ENCODE data around the gene SMOC1.

Gene SMOC1

GRCh38 chr14:69945912-69946311, 66.7 kb downstream of the SMOC1 start:
- no peak for DNase-seq

GRCh38 chr14:69948351-69948750, 69.1 kb downstream of the SMOC1 start:
- no peak for DNase-seq

- no peak for DNase-seq
Observed at GRCh38 chr14:69951263-69951662, 72.0 kb downstream of the SMOC1 start.

- no peak for DNase-seq
Observed at GRCh38 chr14:69951935-69952334, 72.7 kb downstream of the SMOC1 start.

- DNase-seq = no peak
Observed at GRCh38 chr14:69953266-69953915, 74.2 kb downstream of the SMOC1 start.

- DNase-seq = no peak
Observed at GRCh38 chr14:69955855-69956845, 76.9 kb downstream of the SMOC1 start.

- no peak for DNase-seq
Observed at GRCh38 chr14:69956970-69957369, 77.8 kb downstream of the SMOC1 start.

GRCh38 chr14:69957986-69958385, 78.8 kb downstream of the SMOC1 start:
- no peak for DNase-seq

GRCh38 chr14:69959136-69959535, 79.9 kb downstream of the SMOC1 start:
- DNase-seq = no peak

GRCh38 chr14:69960296-69960695, 81.1 kb downstream of the SMOC1 start:
- no peak for DNase-seq

- no peak for DNase-seq
Observed at GRCh38 chr14:69963966-69964365, 84.8 kb downstream of the SMOC1 start.

- no peak for DNase-seq
Observed at GRCh38 chr14:69964841-69965240, 85.6 kb downstream of the SMOC1 start.

GRCh38 chr14:69968132-69968531, 88.9 kb downstream of the SMOC1 start:
- DNase-seq = no peak

- no peak for DNase-seq
Observed at GRCh38 chr14:69968681-69969080, 89.5 kb downstream of the SMOC1 start.

- DNase-seq = no peak
Observed at GRCh38 chr14:69972755-69973154, 93.5 kb downstream of the SMOC1 start.

- DNase-seq = no peak
Observed at GRCh38 chr14:69973846-69974245, 94.6 kb downstream of the SMOC1 start.

GRCh38 chr14:69979882-69980281, 100.7 kb downstream of the SMOC1 start:
- DNase-seq = no peak

- DNase-seq = no peak
Observed at GRCh38 chr14:69980457-69981425, 101.5 kb downstream of the SMOC1 start.

- DNase-seq = no peak
Observed at GRCh38 chr14:69982220-69982839, 103.1 kb downstream of the SMOC1 start.

- no peak for DNase-seq
Observed at GRCh38 chr14:69982886-69983285, 103.7 kb downstream of the SMOC1 start.

- DNase-seq = no peak
Observed at GRCh38 chr14:69983317-69983716, 104.1 kb downstream of the SMOC1 start.

- no peak for DNase-seq
Observed at GRCh38 chr14:69985463-69985862, 106.2 kb downstream of the SMOC1 start.
